ENCODE data around the gene TKTL1.
A peak's percentile ranks its signal among the peaks of the same experiment; 100 is the strongest.

The TKTL1 gene

DNA sequence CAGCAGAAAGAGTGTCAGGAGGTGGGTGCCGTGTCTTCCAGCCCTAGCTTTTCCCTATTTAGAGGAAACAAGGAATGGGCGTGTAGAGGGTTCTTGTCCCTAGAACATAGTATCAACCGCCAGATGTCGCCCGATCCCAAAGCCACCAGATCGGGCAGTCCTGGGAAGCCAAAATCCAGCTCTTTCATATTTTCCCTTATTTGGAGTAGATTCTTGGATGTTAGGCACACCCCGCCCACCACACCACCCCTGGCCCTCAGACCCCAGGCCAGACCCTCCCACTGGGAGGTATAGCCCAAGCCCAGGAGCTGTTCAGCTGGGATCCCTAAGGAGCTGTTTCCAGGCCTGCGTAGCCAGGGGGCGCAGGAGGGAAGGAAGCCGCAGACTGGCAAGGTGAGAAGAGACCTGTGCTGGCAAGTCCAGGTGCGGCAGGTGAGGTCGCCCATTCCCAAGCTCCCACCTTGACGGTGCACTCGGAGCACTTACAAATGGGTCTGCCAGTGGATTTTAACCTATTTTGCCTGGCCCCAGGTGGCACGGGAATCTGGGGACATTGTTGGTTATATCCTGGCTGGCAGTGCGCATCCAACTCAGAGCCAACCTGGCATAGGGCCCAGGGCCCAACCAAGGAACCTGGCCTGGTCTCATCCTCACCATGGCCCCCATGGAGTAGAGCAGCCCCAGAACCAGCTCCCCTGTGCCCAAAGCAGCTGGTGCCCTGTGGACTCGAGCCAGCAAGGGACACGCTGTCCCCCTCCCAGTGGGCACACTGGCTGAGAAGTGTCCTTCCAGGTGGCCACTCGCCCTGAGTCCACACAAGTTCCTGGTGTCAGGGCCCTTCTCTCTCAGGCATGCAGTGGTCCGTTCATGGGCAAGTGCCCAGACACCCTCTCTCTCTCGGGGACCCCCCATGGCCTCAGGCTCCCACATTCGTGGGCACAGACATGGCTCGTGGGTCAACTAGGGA, 78.0 kb downstream of the TKTL1 start:
- Histone ChIP-seq H3K4me3 (ENCODE audit: low read depth in 1 of 2, low read length in 2 of 2) (peak overlapping the region; percentile 62 to 84), H3K4me1 (ENCODE audit: control insufficient read depth in 1 of 2, insufficient read depth in 2 of 2, low read length in 2 of 2) (peaks cover 0 to 9% of the 10 kb centered on the region in 2 donors), H3K27ac (ENCODE audit: low read length) (peak overlapping the region; percentile 74), H3K27me3 (ENCODE audit: low read depth, low read length) (no peaks in the 10 kb centered on the region), H3K36me3 (ENCODE audit: control insufficient read depth in 1 of 2, insufficient read depth in 2 of 2, low read length in 2 of 2) (peaks cover 0 to 3% of the 10 kb centered on the region in 2 donors), H3K9me3 (ENCODE audit: control insufficient read depth in 1 of 2, low read length in 2 of 2) (no peaks in the 10 kb centered on the region)

DNA sequence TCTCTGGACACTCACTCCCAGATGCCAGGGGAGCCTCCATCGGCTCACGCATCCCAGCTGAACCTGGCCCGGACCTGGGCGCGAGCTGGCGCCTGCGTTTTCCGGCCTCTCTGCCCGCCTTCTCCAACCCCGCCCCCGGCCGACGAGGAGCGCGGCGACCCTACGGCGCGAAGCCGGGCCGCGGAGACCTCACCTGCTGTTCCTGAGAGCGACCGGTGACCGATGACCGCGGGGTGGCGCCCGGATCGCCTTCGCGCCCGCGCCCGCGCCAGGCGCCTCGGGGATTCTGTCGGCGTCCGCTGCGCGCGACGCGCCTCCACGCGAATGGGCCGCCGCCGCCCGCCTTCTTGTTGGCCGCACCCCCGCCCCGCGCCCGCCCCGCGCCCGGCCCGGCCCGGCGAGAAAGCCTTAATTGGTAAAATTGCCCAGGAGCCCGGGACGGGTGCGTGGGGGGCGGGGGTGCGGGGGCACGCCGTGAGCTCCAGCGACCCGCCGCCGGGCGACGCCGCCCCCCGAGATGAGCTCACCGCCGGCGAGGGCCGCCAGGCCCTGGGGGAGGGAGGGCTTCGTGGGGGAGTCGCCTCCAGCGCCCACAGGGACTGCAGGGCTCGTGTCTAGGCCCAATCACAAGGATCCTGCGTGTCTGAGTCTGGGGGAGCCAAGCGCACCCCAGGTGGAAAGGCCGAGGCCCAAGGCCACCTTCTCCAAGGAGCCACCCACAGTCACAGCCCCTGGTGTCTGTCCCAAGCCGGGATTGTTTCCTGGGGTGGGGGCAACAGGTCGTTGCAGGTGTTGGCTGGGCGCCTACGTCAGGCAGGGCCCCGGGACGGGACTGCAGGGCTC, 78.9 kb downstream of the TKTL1 start, which contains the start of gene FLNA:
TSS of gene FLNA (minus strand) at position 322 of the 843 bp plus-strand sequence. CDS start 3,389 bp downstream, outside the sequence.
- H3K36me3 ChIP-seq (ENCODE audit: control insufficient read depth in 1 of 2, insufficient read depth in 2 of 2, low read length in 2 of 2) = peaks cover 0 to 3% of the 10 kb centered on the region in 2 donors
- H3K27me3 ChIP-seq (ENCODE audit: low read depth, low read length) = no peaks in the 10 kb centered on the region
- peak within 1 kb of the TSS; percentile 74 for H3K27ac ChIP-seq (ENCODE audit: low read length)
- peak within 1 kb of the TSS; percentile 62 to 84 for H3K4me3 ChIP-seq (ENCODE audit: low read depth in 1 of 2, low read length in 2 of 2)
- no peaks in the 10 kb centered on the region for H3K9me3 ChIP-seq (ENCODE audit: control insufficient read depth in 1 of 2, low read length in 2 of 2)
- peaks cover 0 to 9% of the 10 kb centered on the region in 2 donors for H3K4me1 ChIP-seq (ENCODE audit: control insufficient read depth in 1 of 2, insufficient read depth in 2 of 2, low read length in 2 of 2)

DNA sequence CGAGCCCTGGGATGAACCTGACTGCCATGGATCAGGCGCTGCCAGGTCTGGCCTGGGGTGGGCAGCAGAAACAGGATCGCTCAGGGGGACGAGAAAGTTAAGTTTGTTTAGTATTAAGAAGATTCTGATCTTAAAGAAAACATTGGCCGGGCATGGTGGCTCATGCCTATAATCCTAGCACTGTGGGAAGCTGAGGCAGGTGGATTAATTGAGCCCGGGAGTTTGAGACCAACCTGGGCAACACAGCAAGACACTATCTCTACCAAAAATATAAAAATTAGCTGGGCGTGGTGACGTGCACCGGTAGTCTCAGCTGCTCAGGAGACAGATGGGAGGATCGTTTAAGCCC, 79.5 kb downstream of the TKTL1 start:
- Histone ChIP-seq H3K36me3 (ENCODE audit: control insufficient read depth in 1 of 2, insufficient read depth in 2 of 2, low read length in 2 of 2) (peaks cover 0 to 3% of the 10 kb centered on the region in 2 donors), H3K27ac (ENCODE audit: low read length) (peak overlapping the region; percentile 56), H3K4me3 (ENCODE audit: low read depth in 1 of 2, low read length in 2 of 2) (peak overlapping the region in 1 of 2 donors; percentile 38), H3K4me1 (ENCODE audit: control insufficient read depth in 1 of 2, insufficient read depth in 2 of 2, low read length in 2 of 2) (peaks cover 0 to 10% of the 10 kb centered on the region in 2 donors), H3K27me3 (ENCODE audit: low read depth, low read length) (no peaks in the 10 kb centered on the region), H3K9me3 (ENCODE audit: control insufficient read depth in 1 of 2, low read length in 2 of 2) (no peaks in the 10 kb centered on the region)

DNA sequence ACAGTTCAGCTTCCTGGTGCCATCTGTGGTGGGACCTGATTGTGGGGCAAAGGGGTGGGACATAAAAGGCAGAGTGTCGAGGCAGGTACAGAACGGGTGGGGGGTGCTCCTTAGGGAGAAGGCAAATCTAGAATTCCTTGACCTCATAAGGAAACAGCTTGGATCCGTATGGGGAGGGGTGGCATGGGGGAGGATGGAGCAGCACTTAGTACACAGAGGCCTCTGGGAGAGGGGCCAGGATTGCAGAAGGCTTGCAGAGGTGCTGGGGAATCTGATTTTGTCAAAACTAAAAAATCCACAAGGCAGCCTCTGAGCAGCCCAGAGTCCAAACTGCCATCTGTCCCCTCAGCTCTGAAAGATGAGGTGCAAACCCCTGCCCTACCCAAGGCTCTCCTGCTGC, 81.2 kb downstream of the TKTL1 start:
- Histone ChIP-seq H3K4me3 (ENCODE audit: low read depth in 1 of 2, low read length in 2 of 2) (peak overlapping the region in 1 of 2 donors; percentile 19), H3K27me3 (ENCODE audit: low read depth, low read length) (no peaks in the 10 kb centered on the region), H3K9me3 (ENCODE audit: control insufficient read depth in 1 of 2, low read length in 2 of 2) (no peaks in the 10 kb centered on the region), H3K36me3 (ENCODE audit: control insufficient read depth in 1 of 2, insufficient read depth in 2 of 2, low read length in 2 of 2) (no peaks in the 10 kb centered on the region), H3K27ac (ENCODE audit: low read length) (peak overlapping the region; percentile 75), H3K4me1 (ENCODE audit: control insufficient read depth in 1 of 2, insufficient read depth in 2 of 2, low read length in 2 of 2) (peaks cover 4 to 19% of the 10 kb centered on the region in 2 donors)

DNA sequence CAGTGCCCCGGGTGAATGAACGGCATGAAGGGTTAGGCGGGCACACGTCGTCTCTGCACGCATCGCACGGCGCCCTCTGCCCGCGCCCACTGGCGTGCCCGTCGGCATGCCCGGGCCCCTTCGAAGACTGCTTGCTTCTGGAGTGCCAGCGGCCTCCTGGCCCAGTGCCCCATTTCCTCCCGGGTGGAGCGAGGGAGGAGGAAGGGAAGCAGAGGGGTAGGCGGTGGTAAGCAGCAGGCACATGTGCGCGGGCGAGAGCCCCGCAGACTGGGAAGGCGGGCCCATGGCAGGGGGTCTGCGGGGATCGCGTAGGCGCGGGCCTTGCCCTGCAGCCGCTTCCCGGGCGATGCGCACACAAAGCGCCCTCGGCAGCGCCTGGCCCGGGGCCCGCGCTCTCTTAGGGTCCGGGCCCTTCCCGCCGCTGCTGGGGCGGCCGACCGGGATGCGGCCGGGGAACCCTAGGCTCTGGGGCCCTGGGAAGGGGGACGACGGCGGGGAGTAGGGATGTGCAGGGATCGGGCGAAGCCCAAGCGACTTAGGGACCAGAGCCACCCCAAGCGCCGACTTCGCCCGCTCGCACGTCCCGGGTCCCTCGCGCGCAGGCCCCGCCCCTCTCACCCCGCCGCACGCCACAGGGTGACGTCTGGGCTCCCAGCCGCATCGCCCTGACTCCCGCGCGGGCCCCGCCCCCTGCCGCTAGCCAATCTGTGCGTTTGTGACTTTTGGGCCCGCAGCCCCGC, 82.6 kb downstream of the TKTL1 start:
- Histone ChIP-seq H3K4me1 (ENCODE audit: control insufficient read depth in 1 of 2, insufficient read depth in 2 of 2, low read length in 2 of 2) (peaks cover 4 to 23% of the 10 kb centered on the region in 2 donors), H3K4me3 (ENCODE audit: low read depth in 1 of 2, low read length in 2 of 2) (peak overlapping the region; percentile 30 to 60), H3K9me3 (ENCODE audit: control insufficient read depth in 1 of 2, low read length in 2 of 2) (no peaks in the 10 kb centered on the region), H3K27me3 (ENCODE audit: low read depth, low read length) (no peaks in the 10 kb centered on the region), H3K36me3 (ENCODE audit: control insufficient read depth in 1 of 2, insufficient read depth in 2 of 2, low read length in 2 of 2) (no peaks in the 10 kb centered on the region), H3K27ac (ENCODE audit: low read length) (peak overlapping the region; percentile 45)

DNA sequence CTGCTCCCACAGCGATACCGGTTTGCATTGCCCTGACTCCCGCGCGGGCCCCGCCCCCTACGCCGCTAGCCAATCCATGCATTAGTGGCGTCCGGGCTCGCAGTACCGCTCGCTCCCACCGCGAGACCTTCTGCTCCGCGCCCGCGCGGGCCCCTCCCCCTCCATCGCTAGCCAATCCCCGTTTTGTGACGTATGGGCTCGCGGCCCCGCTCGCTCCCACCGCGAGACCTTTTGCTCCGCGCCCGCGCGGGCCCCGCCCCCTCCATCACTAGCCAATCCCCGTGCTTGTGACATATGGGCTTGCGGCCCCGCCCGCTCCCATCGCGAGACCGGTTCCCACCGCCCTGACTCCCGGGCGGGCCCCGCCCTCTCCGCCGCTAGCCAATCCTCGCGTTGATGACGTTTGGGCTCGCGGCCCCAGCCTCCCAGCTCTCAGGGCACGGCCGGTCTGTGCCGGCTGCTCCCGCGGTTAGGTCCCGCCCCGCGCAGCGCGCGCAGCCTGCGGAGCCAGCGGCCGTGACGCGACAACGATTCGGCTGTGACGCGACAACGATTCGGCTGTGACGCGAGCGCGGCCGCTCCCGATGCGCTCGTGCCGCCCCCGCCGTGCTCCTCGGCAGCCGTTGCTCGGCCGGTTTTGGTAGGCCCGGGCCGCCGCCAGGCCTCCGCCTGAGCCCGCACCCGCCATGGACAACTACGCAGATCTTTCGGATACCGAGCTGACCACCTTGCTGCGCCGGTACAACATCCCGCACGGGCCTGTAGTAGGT, 83.4 kb downstream of the TKTL1 start, which contains the start of gene EMD:
TSS of gene EMD (plus strand) at position 497 of the 770 bp plus-strand sequence. CDS start at position 687, 190 bp downstream.
- Histone ChIP-seq H3K36me3 (ENCODE audit: control insufficient read depth in 1 of 2, insufficient read depth in 2 of 2, low read length in 2 of 2) (no peaks in the 10 kb centered on the region), H3K4me3 (ENCODE audit: low read depth in 1 of 2, low read length in 2 of 2) (peak within 1 kb of the TSS; percentile 57 to 68), H3K27ac (ENCODE audit: low read length) (peak within 1 kb of the TSS; percentile 89), H3K27me3 (ENCODE audit: low read depth, low read length) (no peaks in the 10 kb centered on the region), H3K9me3 (ENCODE audit: control insufficient read depth in 1 of 2, low read length in 2 of 2) (no peaks in the 10 kb centered on the region), H3K4me1 (ENCODE audit: control insufficient read depth in 1 of 2, insufficient read depth in 2 of 2, low read length in 2 of 2) (peaks cover 4 to 17% of the 10 kb centered on the region in 2 donors)

DNA sequence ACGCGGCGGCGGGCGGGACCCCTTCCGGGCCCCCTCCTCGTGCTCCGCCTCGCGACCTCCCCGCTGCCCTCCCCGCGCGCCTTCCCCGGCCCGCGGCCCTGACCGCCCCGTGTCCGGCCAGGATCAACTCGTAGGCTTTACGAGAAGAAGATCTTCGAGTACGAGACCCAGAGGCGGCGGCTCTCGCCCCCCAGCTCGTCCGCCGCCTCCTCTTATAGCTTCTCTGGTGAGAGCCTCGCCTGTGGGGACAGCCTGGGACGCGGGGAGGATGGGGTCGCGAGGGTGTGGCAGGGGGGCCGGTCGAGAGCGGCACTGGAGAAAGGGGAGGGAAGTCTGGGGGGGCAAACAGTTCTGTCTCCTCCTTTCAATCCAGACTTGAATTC, 84.0 kb downstream of the TKTL1 start:
- peaks cover 4 to 22% of the 10 kb centered on the region in 2 donors for H3K4me1 ChIP-seq (ENCODE audit: control insufficient read depth in 1 of 2, insufficient read depth in 2 of 2, low read length in 2 of 2)
- H3K9me3 ChIP-seq (ENCODE audit: control insufficient read depth in 1 of 2, low read length in 2 of 2) = no peaks in the 10 kb centered on the region
- H3K27ac ChIP-seq (ENCODE audit: low read length) = peak overlapping the region; percentile 89

More for the DNA sequence above, 84.0 kb downstream of the TKTL1 start:
- Histone ChIP-seq H3K4me3 (ENCODE audit: low read depth in 1 of 2, low read length in 2 of 2) (peak overlapping the region; percentile 57 to 68), H3K36me3 (ENCODE audit: control insufficient read depth in 1 of 2, insufficient read depth in 2 of 2, low read length in 2 of 2) (no peaks in the 10 kb centered on the region), H3K27me3 (ENCODE audit: low read depth, low read length) (no peaks in the 10 kb centered on the region)

All from muscle layer of duodenum (tissue), 2 donors.